ENCODE results near the gene ANKRD11.
"Not testable (repeated sequence)": the region's sequence is repeated elsewhere in the genome, so short reads cannot be mapped to it uniquely, and the experiment has no call there.

The ANKRD11 gene

DNA sequence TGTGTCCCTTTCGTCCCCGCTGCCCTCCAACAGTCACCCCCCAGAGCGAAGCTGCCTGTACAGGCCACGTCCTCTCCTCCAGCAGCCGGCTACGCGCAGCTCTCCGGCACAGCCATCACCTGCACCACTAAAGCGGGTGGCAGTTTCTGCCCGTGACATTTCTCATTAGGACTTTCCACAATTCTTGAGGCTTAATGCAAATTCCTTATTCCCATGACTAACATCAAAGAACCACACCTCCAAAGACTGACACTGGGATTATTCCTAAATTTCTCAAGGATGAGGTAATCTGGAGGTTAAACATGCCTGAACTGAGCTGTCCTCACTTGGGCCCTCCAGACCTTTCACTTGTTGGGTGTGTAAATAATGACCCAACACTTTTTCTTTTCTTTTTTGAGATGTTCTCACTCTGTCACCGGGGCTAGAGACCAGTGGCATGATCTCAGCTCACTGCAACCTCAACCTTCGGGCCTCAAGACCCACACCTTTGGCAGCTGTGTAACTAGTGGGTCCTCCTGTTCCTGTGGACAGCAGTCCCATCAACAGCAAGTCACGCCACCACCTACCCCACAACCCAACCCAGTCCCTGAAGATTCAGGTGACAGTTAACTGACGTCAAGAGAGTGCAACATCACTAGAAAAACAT lies 11.7 kb downstream of the ANKRD11 start:
- no peak for ATAC-seq

DNA sequence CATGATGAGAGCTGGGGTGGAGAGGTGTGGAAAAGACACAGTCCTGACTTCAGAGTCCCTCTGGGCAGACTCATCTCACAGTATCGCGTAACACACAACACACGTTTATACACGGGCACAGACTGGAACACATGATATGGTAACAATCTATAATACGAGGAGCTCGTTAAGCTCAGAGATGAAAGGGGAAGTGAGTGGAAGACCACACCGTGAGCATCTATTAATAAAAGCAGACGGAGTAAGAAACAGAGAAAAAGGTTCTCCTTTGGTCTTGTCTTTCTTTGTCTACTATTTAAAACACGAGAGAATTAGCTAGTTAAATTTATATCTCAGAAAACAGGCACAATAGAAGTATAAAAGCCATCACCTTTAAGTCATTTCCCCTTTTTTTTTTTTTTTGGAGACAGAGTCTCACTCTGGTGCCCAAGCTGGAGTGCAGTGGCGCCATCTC lies 13.5 kb downstream of the ANKRD11 start:
- ATAC-seq, result peak; percentile 39 to 40

DNA sequence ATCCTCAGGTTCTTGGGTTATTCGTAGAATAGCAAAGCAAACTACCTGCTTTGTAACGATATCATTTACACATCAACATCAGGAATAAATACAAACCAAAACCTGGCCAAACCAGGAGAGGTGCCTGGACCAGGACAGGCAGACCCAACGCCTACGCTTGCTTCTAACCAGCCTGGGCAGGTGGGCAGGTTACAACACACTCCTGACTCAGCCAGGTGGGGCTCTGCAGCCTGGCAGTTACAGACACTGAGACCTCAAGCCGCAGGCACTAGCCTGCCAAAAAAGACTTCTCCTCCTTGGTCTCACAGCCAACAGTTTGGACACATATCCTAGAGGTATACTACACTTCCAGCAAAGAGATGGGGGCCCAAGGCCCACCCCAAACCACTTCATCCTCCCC lies 14.0 kb downstream of the ANKRD11 start:
- ATAC-seq, result peak; percentile 44 to 47

DNA sequence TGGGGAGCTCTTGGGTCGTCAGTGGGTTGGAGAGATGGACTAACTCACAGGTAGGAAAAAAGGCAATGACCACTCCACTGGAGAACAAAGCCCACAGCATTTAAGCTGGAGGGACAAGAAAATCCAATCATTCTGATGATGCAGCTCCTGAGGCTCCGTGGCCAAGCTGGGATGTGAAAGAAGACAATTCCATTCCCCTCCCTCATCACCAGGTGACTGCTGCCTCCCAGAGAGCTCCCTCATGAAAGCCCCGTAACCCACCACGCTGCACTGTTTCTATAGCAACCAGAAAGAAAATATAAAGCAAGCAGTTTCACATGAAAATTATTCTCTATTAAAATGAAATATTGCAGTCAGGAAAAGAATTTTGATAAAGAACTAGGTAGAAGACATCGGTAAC lies 15.2 kb downstream of the ANKRD11 start:
- ATAC-seq, result no peak

DNA sequence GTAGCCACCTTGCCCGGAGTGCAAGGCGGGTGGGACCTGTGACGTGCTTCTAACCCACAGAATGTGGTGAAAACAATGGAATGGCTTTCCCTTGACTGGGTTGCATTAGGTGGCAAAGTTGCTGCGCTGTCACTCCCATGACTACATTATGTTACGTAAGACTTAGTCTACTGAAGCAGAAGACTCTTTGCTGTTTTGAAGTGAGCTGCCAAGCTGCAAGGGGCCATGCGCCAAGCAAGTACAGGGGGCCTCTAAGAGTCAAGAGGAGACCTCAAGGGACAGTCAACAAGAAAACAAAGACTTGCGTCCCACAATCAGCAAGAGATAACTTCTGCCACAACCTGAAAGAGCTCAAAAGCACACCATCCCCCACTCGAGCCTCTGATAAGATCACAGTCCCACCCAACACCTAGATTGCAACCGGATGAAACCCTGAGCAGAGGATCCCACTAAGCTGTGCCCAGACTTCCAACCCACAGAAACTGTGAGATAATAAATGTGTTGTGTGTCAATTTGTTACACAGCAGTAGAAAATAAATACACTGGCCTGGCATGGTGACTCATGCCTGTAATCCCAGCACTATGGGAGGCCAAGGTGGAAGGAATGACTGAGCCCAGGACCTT lies 16.5 kb downstream of the ANKRD11 start:
- ATAC-seq, result no peak

DNA sequence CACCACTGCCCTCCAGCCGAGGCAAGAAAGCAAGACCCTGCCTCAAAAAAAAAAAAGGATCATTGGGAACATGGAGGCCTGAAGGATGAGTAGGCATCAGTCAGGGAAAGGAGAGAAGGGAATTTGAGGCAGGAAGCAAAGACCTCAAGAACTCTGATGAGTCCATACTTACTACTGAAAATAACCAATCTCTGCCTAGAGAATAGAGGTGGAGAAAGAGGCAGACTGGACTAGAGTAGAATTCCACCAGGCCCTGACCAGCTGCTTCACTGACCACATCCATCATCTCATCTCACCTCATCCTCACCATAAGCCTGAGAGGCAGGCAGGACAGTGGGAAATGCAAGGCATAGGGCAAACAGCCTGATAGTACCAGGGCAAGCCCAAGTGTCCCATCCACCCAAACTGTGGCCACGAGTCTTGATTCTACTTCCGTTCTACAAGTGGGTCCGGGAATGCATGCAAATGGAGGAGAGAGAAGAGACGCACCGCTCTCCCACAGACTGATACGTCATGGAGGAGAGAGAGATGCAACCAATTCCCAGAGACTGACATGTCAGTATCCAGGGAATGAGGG lies 17.1 kb downstream of the ANKRD11 start:
- no peak for ATAC-seq

DNA sequence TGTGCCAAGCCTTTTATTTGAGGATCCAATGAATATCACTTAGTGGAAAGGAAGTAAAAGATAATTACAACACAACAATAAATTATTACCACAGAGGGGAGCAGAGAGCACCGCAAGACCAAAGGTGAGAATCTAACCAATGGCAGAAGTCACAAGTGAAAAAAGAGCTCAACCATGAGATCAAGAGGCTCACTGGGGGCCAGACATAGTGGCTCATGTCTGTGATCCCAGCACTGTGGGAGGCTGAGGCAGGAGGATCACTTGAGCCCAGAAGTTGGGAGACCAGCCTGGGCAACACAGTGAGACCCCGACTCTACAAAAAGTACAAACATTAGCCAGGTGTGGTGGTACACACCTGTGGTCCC lies 17.7 kb downstream of the ANKRD11 start:
- ATAC-seq, result no peak

DNA sequence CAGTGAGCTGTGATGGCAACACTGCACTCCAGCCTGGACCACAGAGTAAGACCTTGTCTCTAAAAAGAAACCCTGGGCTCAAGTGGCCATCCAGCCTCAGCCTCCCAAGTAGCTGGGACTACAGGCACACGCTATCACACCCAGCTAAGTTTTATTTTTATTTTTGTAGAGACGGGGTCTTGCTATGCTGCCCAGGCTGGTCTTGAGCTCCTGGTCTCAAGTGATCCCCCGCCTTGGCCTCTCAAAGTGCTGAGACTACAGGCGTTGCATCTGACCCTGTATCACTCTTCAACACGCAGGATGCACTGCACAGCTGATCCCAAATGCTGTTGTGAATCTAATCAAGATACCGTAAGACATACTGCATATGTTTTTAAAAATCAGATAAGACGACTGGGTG lies 23.0 kb downstream of the ANKRD11 start:
- no peak for ATAC-seq

DNA sequence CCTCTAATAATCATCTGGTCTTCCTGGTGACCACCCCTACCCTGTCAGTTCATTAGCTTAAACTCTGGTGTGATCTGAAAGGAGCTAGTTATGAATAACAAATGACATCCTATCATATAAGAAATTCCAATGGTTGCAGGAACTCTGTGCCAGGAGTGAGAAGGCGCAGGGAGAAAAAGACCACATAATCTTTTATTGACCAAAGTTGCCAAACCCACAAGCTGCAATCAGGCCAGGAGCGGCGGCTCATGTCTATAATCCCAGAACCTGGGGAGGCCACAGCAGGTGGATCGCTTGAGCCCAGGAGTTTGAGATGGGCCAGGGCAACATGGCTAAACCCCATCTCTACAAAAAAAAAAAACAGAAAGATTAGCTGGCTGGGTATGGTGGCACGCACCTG lies 23.4 kb downstream of the ANKRD11 start:
- ATAC-seq, result no peak

DNA sequence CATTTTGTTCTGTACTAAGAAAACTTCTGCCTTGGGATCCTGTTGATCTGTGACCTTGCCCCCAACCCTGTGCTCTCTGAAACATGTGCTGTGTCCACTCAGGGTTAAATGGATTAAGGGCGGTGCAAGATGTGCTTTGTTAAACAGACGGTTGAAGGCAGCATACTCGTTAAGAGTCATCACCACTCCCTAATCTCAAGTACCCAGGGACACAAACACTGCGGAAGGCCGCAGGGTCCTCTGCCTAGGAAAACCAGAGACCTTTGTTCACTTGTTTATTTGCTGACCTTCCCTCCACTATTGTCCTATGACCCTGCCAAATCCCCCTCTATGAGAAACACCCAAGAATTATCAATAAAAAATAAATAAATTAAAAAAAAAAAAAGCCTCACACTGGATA lies 27.0 kb downstream of the ANKRD11 start:
- not testable (repeated sequence) for ATAC-seq

DNA sequence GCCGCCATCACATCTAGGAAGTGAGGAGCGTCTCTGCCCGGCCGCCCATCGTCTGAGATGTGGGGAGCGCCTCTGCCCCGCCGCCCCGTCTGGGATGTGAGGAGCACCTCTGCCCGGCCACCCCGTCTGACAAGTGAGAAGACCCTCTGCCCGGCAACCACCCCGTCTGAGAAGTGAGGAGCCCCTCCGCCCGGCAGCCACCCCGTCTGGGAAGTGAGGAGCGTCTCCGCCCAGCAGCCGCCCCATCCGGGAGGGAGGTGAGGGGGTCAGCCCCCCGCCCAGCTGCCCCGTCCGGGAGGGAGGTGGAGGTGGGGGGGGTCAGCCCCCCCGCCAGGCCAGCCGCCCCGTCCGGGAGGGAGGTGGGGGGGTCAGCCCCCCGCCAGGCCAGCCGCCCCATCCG lies 27.7 kb downstream of the ANKRD11 start:
- not testable (repeated sequence) for ATAC-seq

DNA sequence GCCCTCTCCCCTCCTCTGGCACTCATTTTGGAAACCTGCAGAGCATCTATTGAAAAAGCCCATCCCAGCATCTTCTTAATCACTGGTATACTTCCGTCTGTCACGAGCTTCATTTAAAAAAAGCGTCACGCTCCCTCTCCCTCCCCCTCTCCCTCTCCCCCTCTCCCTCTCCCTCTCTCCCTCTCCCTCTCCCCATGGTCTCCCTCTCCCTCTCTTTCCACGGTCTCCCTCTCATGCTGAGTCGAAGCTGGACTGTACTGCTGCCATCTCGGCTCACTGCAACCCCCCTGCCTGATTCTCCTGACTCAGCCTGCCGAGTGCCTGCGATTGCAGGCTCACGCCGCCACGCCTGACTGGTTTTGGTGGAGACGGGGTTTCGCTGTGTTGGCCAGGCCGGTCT lies 28.5 kb downstream of the ANKRD11 start:
- ATAC-seq, result not testable (repeated sequence)

DNA sequence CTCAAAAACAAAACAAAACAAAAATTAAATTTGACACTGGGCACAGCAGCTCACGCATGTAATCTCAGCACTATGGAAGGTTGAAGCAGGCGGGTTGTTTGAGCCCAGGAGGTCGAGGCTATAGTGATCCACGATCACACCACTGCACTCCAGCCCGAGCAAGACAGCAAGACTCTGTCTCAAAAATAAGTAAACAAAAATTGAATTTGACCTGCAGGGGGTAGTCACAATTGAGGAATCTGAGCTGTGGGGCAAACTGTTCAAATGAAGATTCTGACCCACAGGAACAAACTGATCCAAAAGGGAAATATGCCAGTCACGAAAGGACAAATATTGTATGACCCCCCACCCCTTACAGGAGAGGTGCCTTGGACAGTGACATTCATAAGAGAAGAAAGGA lies 29.8 kb downstream of the ANKRD11 start:
- no peak for ATAC-seq

DNA sequence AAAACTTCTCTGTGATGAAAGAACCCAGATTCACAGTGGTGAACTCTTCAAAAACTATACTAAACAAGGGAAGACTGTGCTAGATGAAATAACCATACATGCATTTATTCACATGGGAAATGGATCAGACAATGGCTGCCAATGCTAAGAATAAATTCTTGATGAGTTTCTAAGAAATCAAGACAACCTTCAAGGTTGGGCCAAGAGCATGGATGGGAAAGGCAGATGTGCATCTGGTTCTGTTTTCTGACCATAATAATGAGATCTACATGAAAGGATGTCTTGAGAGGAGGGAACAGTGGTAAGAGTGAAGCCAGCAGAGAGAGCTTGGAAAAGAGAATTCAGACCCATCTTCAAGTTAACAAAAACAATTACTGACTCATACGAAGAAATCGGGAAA lies 31.4 kb downstream of the ANKRD11 start:
- ATAC-seq, result no peak

DNA sequence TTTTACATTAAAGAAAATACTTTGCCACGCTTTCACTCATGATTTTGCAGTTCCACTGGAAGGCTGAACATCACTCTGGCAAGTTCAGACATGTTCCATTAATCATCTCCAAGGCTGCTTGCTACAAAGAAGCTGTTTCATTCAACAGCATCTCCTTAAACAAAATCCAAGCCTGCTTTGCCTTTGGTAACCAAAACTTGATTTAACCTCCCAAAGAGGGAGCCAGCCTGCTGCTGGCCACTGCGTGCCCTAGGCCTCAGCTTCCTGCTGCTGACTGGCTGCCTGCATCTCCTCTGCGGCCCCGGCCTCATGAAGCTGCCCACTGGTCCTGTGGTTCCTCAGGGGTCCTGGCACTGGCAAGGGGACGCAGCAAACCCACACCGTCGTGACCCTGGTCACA lies 31.8 kb downstream of the ANKRD11 start:
- ATAC-seq, result no peak

DNA sequence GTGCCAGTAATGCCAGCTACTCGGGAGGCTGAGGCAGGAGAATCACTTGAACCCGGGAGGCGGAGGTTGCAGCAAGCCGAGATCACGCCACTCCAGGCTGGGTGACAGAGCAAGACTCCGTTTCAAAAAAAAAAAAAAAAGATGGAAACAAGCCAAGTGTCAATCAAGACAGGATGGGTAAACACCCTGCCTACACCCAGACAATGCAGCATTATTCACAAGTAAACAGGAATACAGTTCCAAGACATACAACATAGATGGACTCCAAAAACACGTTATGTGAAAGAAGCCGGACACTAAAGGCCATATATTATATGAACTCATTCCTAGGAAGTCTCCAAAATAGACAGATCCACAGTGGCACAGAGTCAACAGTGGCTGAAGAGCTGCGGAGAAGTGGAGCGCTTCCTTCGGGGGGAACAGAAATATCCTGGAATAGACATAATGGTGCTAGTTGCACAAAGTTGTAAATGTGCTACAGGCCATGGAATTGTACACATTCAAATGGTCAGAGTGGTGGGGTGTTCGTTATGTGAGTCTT lies 33.9 kb downstream of the ANKRD11 start:
- no peak for ATAC-seq

DNA sequence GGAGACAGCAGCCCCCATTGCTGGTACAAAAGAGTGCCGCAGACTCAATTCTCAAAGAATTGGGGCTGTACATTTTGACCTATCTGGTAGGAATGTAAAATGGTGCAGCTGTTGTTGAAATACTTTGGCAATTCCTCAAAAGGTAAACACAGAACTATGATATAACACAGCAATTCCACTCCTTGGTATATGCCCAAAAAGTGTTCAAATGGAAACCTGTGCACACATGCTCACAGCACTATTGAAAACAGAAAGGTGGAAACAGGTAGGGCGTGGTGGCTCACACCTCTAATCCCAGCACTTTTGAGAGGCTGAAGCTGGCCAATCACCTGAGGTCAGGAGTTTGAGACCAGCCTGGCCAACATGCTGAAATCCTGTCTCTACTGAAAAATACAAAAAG lies 34.7 kb downstream of the ANKRD11 start:
- no peak for ATAC-seq

DNA sequence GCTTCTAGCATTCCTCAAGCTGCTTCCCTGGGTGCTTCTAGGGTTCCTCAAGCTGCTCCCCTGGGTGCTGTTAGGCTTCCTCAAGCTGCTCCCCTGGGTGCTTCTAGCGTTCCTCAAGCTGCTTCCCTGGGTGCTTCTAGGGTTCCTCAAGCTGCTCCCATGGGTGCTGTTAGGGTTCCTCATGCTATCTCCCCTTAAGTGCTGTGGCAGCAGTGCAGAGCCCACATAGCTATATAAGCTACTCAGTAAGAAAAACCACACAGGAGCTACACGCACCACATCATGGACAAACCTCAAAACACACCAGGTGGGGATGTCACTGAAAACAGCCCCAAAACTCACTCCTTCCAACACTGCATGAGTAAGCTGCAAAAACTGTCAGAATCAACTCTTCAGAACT lies 35.2 kb downstream of the ANKRD11 start:
- ATAC-seq, result peak; percentile 51 to 63

DNA sequence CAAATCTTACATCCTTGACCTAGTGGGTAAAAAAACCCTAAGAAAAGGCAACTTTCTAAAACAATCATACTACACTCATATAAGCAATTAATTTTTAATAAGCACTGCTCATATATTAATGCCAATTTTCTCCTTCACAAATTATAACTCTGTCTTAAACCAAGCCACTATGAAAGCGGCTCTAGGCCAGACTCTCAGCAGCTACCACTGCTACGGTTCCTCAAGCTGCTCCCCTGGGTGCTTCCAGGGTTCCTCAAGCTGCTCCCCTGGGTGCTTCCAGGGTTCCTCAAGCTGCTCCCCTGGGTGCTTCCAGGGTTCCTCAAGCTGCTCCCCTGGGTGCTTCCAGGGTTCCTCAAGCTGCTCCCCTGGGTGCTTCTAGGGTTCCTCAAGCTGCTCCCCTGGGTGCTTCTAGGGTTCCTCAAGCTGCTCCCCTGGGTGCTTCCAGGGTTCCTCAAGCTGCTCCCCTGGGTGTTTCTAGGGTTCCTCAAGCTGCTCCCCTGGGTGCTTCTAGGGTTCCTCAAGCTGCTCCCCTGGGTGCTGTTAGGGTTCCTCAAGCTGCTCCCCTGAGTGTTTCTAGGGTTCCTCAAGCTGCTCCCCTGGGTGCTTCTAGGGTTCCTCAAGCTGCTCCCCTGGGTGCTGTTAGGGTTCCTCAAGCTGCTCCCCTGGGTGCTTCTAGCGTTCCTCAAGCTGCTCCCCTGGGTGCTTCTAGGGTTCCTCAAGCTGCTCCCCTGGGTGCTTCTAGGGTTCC lies 35.8 kb downstream of the ANKRD11 start:
- not testable (repeated sequence) for ATAC-seq

DNA sequence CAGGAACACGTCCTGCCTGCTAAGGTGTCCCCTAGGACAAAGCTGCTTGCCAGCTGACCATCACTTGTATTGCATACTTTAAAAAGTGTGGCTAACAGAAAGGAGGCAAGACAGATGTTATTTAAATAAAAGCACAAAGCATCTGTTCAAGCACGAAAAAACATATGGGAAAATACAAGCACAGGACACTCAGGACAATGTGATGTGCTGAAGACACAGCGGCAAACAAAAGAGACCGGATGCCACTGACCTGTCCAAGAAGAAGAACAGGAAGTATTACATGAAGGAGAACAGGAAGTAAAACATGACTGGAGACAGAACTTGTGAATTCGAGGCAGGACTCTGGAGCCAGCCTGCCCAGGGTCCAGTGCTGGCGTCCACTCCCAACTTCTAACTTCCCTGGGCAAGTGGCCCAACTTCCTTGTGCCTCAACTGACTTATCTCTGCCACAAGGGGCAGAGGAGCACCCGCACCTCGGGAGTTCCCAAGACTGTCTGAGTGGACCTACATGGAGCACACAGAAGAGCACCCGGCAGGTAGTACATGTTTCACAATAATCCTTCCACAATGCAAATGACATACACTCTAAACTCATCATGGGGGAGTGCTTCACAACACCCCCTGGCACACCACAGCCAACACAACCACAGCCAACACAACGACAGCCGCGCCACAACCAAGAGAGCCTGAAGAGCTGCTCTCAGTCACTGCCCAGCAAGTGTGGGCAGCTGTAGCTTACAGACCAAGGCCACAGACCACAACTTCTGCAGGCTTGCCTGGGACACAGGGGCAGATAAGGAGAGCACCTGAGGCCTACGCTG lies 36.6 kb downstream of the ANKRD11 start:
- peak; percentile 25 to 29 for ATAC-seq

DNA sequence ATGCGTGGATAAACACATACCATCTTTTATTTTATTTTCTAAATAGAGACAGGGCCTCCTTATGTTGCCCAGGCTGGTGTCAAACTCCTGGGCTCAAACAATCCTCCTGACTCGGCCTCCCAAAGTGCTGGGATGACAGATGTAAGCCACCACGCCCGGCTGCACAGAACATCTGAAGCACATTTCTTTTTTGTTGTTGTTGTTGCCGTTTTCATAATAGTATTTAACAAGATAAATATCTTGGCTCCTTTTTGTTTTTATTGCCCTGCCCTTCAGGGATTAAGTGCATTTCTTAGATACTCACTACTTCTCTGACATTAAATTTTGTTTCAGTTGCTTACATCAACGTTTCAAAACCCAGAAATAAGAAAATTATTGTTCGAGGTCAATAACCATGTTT lies 37.4 kb downstream of the ANKRD11 start:
- ATAC-seq, result no peak

DNA sequence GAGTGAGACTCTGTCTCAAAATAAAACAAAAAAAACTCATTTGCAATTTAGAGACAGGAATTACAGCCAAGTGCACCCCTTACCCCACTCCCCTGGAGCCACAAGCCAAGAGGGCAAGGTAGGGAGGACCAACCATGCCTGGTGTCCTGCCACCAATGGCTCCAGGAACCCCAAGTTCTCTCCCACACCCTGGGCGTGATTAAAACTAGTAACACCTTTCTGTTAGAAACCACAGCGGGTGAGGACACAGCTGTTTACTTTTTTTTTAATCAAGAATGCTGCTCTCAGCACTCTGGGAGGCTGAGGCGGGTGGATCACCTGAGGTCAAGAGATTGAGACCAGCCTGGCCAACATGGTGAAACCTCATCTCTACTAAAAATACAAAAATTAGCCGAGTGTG lies 38.1 kb downstream of the ANKRD11 start:
- ATAC-seq, result peak in 1 of 2 donors; percentile 37

DNA sequence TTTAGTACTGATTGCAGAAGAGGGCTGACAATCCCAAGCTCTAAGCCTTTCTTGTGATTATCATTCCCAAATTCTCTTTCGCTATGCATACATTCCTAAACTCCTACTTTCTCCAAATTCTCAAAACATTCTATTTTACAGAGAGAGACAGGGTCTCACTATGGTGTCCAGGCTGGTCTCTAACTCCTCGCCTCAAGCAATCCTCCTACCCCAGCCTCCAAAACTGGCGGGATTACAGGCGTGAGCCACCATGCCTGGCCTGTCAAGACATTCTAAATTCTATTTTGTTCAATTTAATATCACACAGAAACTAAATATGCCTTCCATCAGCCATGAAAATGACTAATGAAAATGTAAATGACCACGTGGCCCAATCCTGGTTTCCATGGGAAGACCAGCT lies 39.8 kb downstream of the ANKRD11 start:
- no peak for ATAC-seq
